Colonic mucosa (tissue), 4 donors: Measurements from ENCODE around the gene LAPTM5. TPM values are rescaled to one million over a fixed set of nuclear protein-coding genes. Genes with fewer than 3 reads are reported as not detected.

ENCODE experiments used
- DNase-seq: peaks from one replicate; pipeline ENCODE4 v3.0.0-alpha.2; 2020
- H3K27ac ChIP-seq: fragments of 200-600 bp; one replicate; pipeline ENCODE4 v1.8.0; 2021
- H3K27me3 ChIP-seq: fragments of 200-600 bp; one replicate; pipeline ENCODE4 v1.8.0; 2021
- H3K36me3 ChIP-seq: fragments of 200-600 bp; one replicate; pipeline ENCODE4 v1.8.0; 2021
- H3K4me1 ChIP-seq: fragments of 200-600 bp; one replicate; pipeline ENCODE4 v1.8.0; 2021; ENCODE audit warnings: mild to moderate bottlenecking
- H3K4me3 ChIP-seq: fragments of 200-600 bp; one replicate; pipeline ENCODE4 v1.8.0; 2021
- H3K9ac ChIP-seq, 2 donors: one replicate each; pipeline ENCODE4 v1.7.0; 2013; ENCODE audit warnings: control low read depth in 2 of 2, low read depth in 2 of 2, low read length in 2 of 2
- H3K9me3 ChIP-seq: fragments of 200-600 bp; one replicate; pipeline ENCODE4 v1.8.0; 2021
- CTCF ChIP-seq: fragments of 200-600 bp; IDR thresholded peaks from one replicate; pipeline ENCODE4 v1.8.0; 2022; ENCODE audit warnings: antibody characterized with exemption, mild to moderate bottlenecking
- intact Hi-C: fragments of 100-400 bp; cut with DNase I; formaldehyde crosslinking; loops from one replicate; pipeline ENCODE4 v1.14.1; 2022
- total RNA-seq, 2 donors: library from RNA; stranded (reverse); fragmentation: NEBNext Ultra II Directional in 1 of 2; extraction: Animal tissue kit (Norgen Biotek cat#: 25700) in 1 of 2; gene quantifications; one replicate each; pipeline ENCODE4 v1.2.1, GENCODE V29; 2021
- donor health status: healthy.
- donor health status: DM: no; HTN: no; CAD: no.
- donor health status: DM: no; HTN: no; CAD: no.

LAPTM5 gene
- total RNA-seq, 2 donors from 2014 or later, result 15.8 to 41.0 TPM

- Histone ChIP-seq H3K27ac (no peak overlapping the region), H3K36me3 (no peaks in the 10 kb centered on the region), H3K27me3 (no peaks in the 10 kb centered on the region), H3K4me3 (no peak overlapping the region), H3K9me3 (no peaks in the 10 kb centered on the region), H3K4me1 (no peaks in the 10 kb centered on the region), H3K9ac (no peak overlapping the region)
- DNase-seq, result no peak
- TF ChIP-seq CTCF, result no peak
- intact Hi-C loops, result no loop called here
These were observed 19.7 kb upstream of the LAPTM5 start for GRCh38 chr1:30777060-30777903.

- no peak for DNase-seq
- Histone ChIP-seq H3K27ac (no peak overlapping the region), H3K9ac (no peak overlapping the region), H3K4me1 (no peaks in the 10 kb centered on the region), H3K36me3 (no peaks in the 10 kb centered on the region), H3K9me3 (no peaks in the 10 kb centered on the region), H3K27me3 (no peaks in the 10 kb centered on the region), H3K4me3 (no peak overlapping the region)
- intact Hi-C loops, result no loop called here
- no peak for TF ChIP-seq CTCF
These were observed 18.8 kb upstream of the LAPTM5 start for GRCh38 chr1:30776097-30777059.

DNA sequence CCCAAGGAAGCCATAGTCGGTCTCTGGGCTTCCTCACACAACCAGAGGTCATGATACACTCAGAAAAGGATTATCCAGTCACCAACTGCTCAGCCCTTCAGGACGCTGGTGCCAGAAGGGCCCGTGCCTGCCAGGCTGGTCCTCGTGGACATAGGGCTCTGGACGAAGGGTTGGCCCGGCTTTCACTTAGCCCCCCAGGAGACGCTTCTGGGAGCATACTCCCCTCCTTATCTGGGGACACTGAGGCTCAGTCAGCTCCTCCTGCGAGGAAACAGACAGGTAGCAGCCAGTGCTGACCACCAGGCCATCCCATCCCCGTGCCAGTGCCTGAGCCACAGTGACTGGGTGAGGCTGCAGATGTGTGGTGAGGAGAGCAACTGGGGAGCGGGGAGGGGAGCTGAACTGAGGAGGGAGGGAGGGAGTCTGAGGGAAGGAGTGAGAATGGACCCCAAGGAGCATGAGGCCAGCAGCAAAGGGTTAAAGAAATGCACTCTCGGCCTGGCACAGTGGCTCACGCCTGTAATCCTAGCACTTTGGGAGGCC lies 17.9 kb upstream of the LAPTM5 start:
- Histone ChIP-seq H3K36me3 (no peaks in the 10 kb centered on the region), H3K9ac (no peak overlapping the region), H3K4me3 (no peak overlapping the region), H3K9me3 (no peaks in the 10 kb centered on the region), H3K4me1 (no peaks in the 10 kb centered on the region), H3K27me3 (no peaks in the 10 kb centered on the region), H3K27ac (no peak overlapping the region)
- DNase-seq, result no peak
- intact Hi-C loops, result no loop called here
- no peak for TF ChIP-seq CTCF

- no peaks in the 10 kb centered on the region for H3K9me3 ChIP-seq
- TF ChIP-seq CTCF, result no peak
- no peak overlapping the region for H3K27ac ChIP-seq
- DNase-seq, result no peak
- H3K4me1 ChIP-seq, result no peaks in the 10 kb centered on the region
- H3K27me3 ChIP-seq, result no peaks in the 10 kb centered on the region
- intact Hi-C loops, result no loop called here
- no peak overlapping the region for H3K4me3 ChIP-seq
- no peak overlapping the region for H3K9ac ChIP-seq
- no peaks in the 10 kb centered on the region for H3K36me3 ChIP-seq
These were observed 17.2 kb upstream of the LAPTM5 start for GRCh38 chr1:30774550-30775432.
